OCI-LY1 (cell line): Measurements from ENCODE around the gene ARHGEF6.

ENCODE experiments used
- EZH2 ChIP-seq: fragments of 200-600 bp; sonication (generic), shearing (Covaris generic); IDR thresholded peaks from 2 replicates; pipeline ENCODE4 v1.8.0; 2017; ENCODE audit warnings: borderline replicate concordance, mixed run types, mild to moderate bottlenecking, antibody characterized with exemption, low read length, moderate library complexity, mixed read lengths
- TF ChIP-seq, protein P1 (sequence below): fragments of 200-600 bp; sonication (generic), shearing (Covaris generic); IDR thresholded peaks from 2 replicates; pipeline ENCODE4 v1.5.1; 2017; ENCODE audit warnings: mild to moderate bottlenecking, antibody characterized with exemption, low read length, moderate library complexity, mixed read lengths

- TF ChIP-seq, protein P1, sequence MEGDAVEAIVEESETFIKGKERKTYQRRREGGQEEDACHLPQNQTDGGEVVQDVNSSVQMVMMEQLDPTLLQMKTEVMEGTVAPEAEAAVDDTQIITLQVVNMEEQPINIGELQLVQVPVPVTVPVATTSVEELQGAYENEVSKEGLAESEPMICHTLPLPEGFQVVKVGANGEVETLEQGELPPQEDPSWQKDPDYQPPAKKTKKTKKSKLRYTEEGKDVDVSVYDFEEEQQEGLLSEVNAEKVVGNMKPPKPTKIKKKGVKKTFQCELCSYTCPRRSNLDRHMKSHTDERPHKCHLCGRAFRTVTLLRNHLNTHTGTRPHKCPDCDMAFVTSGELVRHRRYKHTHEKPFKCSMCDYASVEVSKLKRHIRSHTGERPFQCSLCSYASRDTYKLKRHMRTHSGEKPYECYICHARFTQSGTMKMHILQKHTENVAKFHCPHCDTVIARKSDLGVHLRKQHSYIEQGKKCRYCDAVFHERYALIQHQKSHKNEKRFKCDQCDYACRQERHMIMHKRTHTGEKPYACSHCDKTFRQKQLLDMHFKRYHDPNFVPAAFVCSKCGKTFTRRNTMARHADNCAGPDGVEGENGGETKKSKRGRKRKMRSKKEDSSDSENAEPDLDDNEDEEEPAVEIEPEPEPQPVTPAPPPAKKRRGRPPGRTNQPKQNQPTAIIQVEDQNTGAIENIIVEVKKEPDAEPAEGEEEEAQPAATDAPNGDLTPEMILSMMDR, result no peak
- TF ChIP-seq EZH2, result no peak
Observed at GRCh38 chrX:136764206-136764605, 16.5 kb downstream of the ARHGEF6 start.
